Spleen (tissue), 7 donors: ENCODE results near the gene DNM1.

Experiments used
- CTCF ChIP-seq, 11 experiments: fragments of 200-600 bp in 7 of 11; fragments of 450-650 bp in 4 of 11; sonication (generic) in 4 of 11; IDR thresholded peaks in 8 of 11; conservative IDR thresholded peaks in 3 of 11; 1 replicate in 7 of 11; 2 replicates in 4 of 11; pipeline versions ENCODE4 v1.4.0 to v1.8.0; 2016 to 2021; ENCODE audit warnings: antibody characterized with exemption in 11 of 11, inconsistent platforms in 4 of 11, mild to moderate bottlenecking in 1 of 11
- POLR2AphosphoS5 ChIP-seq, 3 donors: sonication (generic); formaldehyde crosslinking; IDR thresholded peaks; one replicate each; pipeline ENCODE4 v1.5.1; 2017; ENCODE audit warnings: antibody characterized with exemption in 3 of 3
- donor health status: DM: no; HTN: no; CAD: no; lungs with moderate emphysema.
- donor health status: DM: no; HTN: no; CAD: no.
- donor health status: DM: no; HTN: no; CAD: no.

- no peak for TF ChIP-seq CTCF (IDR thresholded peaks at IDR 0.05 in 8 of 11, conservative IDR thresholded peaks at IDR 0.05 in 3 of 11)
- no peak for TF ChIP-seq POLR2AphosphoS5 (IDR thresholded peaks at IDR 0.05)
These were observed 1.7 kb downstream of the DNM1 start for GRCh38 chr9:128204858-128205257.
